Upper lobe of left lung (tissue), 6 donors: ENCODE results near the gene HPX. TPM values are rescaled to one million over a fixed set of nuclear protein-coding genes. Genes with fewer than 3 reads are reported as not detected.

ENCODE experiments used
- ATAC-seq, 2 donors: fragments of 200-7000 bp; cut with Tn5 transposase; one replicate each; pipeline ENCODE4 v1.9.1; 2022; ENCODE audit warnings: mild to moderate bottlenecking in 2 of 2, moderate library complexity in 2 of 2; ENCODE audit not compliant: low FRiP score in 2 of 2
- DNase-seq, 2 donors: peaks; one replicate each; pipeline ENCODE4 v3.0.0-alpha.2; 2019 to 2020
- H3K27ac ChIP-seq, 4 donors: fragments of 200-600 bp; sonication (generic); one replicate each; pipeline ENCODE4 v1.5.1; 2016 to 2019
- H3K27me3 ChIP-seq, 4 donors: fragments of 200-600 bp; sonication (generic); one replicate each; pipeline ENCODE4 v1.5.1; 2017 to 2019
- H3K36me3 ChIP-seq, 4 donors: fragments of 200-600 bp; sonication (generic); one replicate each; pipeline ENCODE4 v1.5.1; 2016 to 2019
- H3K4me1 ChIP-seq, 4 donors: fragments of 200-600 bp; sonication (generic); one replicate each; pipeline ENCODE4 v1.5.1; 2018 to 2019
- H3K4me3 ChIP-seq, 4 donors: fragments of 200-600 bp; sonication (generic); one replicate each; pipeline ENCODE4 v1.5.1; 2017 to 2019; ENCODE audit warnings: mild to moderate bottlenecking in 2 of 4, moderate library complexity in 1 of 4
- H3K9me3 ChIP-seq, 4 donors: fragments of 200-600 bp; sonication (generic); one replicate each; pipeline ENCODE4 v1.5.1; 2018 to 2019
- CTCF ChIP-seq, 6 experiments: fragments of 450-650 bp in 4 of 6; fragments of 200-600 bp in 2 of 6; sonication (generic) in 2 of 6; IDR thresholded peaks; one replicate each; pipeline ENCODE4 v1.5.1; 2016 to 2019; ENCODE audit warnings: antibody characterized with exemption in 6 of 6
- EP300 ChIP-seq, 4 donors: sonication (generic); formaldehyde crosslinking; IDR thresholded peaks; one replicate each; pipeline ENCODE4 v1.5.1; 2017; ENCODE audit warnings: antibody characterized with exemption in 4 of 4, control low read depth in 2 of 4
- POLR2A ChIP-seq, 4 donors: fragments of 450-650 bp; IDR thresholded peaks; one replicate each; pipeline ENCODE4 v1.5.1; 2016 to 2017; ENCODE audit warnings: antibody characterized with exemption in 4 of 4, mild to moderate bottlenecking in 2 of 4
- POLR2AphosphoS5 ChIP-seq, 2 donors: sonication (generic); formaldehyde crosslinking; IDR thresholded peaks; one replicate each; pipeline ENCODE4 v1.5.1; 2017; ENCODE audit warnings: antibody characterized with exemption in 2 of 2
- WGBS, 2 donors: methylation state at CpG; one replicate each; pipeline ENCODE4 v1.1.5; 2017 to 2018; 5-methylcytosine and 5-hydroxymethylcytosine counted together
- total RNA-seq, 6 donors: library from RNA; depleted of rRNA in 4 of 6; stranded (reverse); fragments of >200 nt in 4 of 6; gene quantifications; one replicate each; pipeline versions ENCODE4 v1.1.0 to v1.2.1, GENCODE V29; 2016 to 2021
- donor health status: DM: no; HTN: no; CAD: no; lungs with moderate emphysema.
- donor health status: DM: no; HTN: yes; CAD: no; lungs with severe emphysema.

The HPX gene
- total RNA-seq, 6 donors from 2014 or later = 0.67 to 3.6 (median 2.6) TPM

GRCh38 chr11:6474806-6475500 lies 34.2 kb upstream of the HPX start:
- no peak for TF ChIP-seq CTCF (IDR thresholded peaks at IDR 0.05)
- TF ChIP-seq POLR2A (IDR thresholded peaks at IDR 0.05) = no peak
- no peak for TF ChIP-seq EP300 (IDR thresholded peaks at IDR 0.05)
- TF ChIP-seq POLR2AphosphoS5 (IDR thresholded peaks at IDR 0.05) = no peak
- DNase-seq (no peak), ATAC-seq (no peak)
- no peak overlapping the region for H3K4me3 ChIP-seq
- 69 to 81% methylated on average over 3 of the region's 3 CpGs for whole genome bisulfite sequencing, 2 donors
- no peaks in the 10 kb centered on the region for H3K27me3 ChIP-seq
- H3K9me3 ChIP-seq = no peaks in the 10 kb centered on the region
- H3K36me3 ChIP-seq = peaks cover 0 to 33% (median 25%) of the 10 kb centered on the region in 4 donors
- peak overlapping the region; percentile 85 to 98 (median 93) for H3K27ac ChIP-seq
- peaks cover 16 to 37% (median 21%) of the 10 kb centered on the region in 4 donors for H3K4me1 ChIP-seq

GRCh38 chr11:6474413-6474792 lies 33.6 kb upstream of the HPX start:
- H3K36me3 ChIP-seq = peaks cover 0 to 30% (median 25%) of the 10 kb centered on the region in 4 donors
- no peaks in the 10 kb centered on the region for H3K27me3 ChIP-seq
- peaks cover 15 to 36% (median 21%) of the 10 kb centered on the region in 4 donors for H3K4me1 ChIP-seq
- peak overlapping the region; percentile 85 to 98 (median 93) for H3K27ac ChIP-seq
- no peak for ATAC-seq
- DNase-seq = no peak
- no peak for TF ChIP-seq EP300 (IDR thresholded peaks at IDR 0.05)
- no peak for TF ChIP-seq CTCF (IDR thresholded peaks at IDR 0.05)
- TF ChIP-seq POLR2AphosphoS5 (IDR thresholded peaks at IDR 0.05) = no peak
- no peak for TF ChIP-seq POLR2A (IDR thresholded peaks at IDR 0.05)
- H3K9me3 ChIP-seq = no peaks in the 10 kb centered on the region
- WGBS, 2 donors = 25 to 43% methylated on average over 4 to 7 of the region's 7 CpGs
- H3K4me3 ChIP-seq = peak overlapping the region; percentile 8 to 89 (median 68)

GRCh38 chr11:6473451-6474412 lies 32.9 kb upstream of the HPX start, which contains the start of gene TRIM3:
TRIM3 (minus strand) TSS chr11:6473941; CDS start chr11:6465695, 8,246 bp downstream.
- 0 to 9% methylated on average over 6 to 9 of the region's 87 CpGs for WGBS, 2 donors
- Histone ChIP-seq H3K27ac (peak within 1 kb of the TSS; percentile 85 to 98 (median 93)), H3K4me3 (peak within 1 kb of the TSS; percentile 55 to 89 (median 79)), H3K9me3 (no peaks in the 10 kb centered on the region), H3K27me3 (no peaks in the 10 kb centered on the region), H3K4me1 (peaks cover 22 to 43% (median 27%) of the 10 kb centered on the region in 4 donors), H3K36me3 (peaks cover 0 to 23% (median 21%) of the 10 kb centered on the region in 4 donors)
- ATAC-seq (peak; percentile 88 to 95), DNase-seq (peak; percentile 96 to 99)
- no peak for TF ChIP-seq EP300 (IDR thresholded peaks at IDR 0.05)
- TF ChIP-seq POLR2A (IDR thresholded peaks at IDR 0.05) = peak in 2 of 4 donors; percentile 87 to 90
- peak in 1 of 6 experiments; percentile 2 for TF ChIP-seq CTCF (IDR thresholded peaks at IDR 0.05)
- peak; percentile 16 to 64 for TF ChIP-seq POLR2AphosphoS5 (IDR thresholded peaks at IDR 0.05)

GRCh38 chr11:6472934-6473333 lies 32.1 kb upstream of the HPX start:
- ATAC-seq = no peak
- Histone ChIP-seq H3K4me3 (peak overlapping the region; percentile 55 to 89 (median 79)), H3K36me3 (peaks cover 0 to 15% (median 13%) of the 10 kb centered on the region in 4 donors), H3K4me1 (peaks cover 22 to 39% (median 30%) of the 10 kb centered on the region in 4 donors), H3K9me3 (no peaks in the 10 kb centered on the region), H3K27ac (peak overlapping the region in 3 of 4 donors; percentile 91 to 98 (median 95)), H3K27me3 (no peaks in the 10 kb centered on the region)
- TF ChIP-seq POLR2A (IDR thresholded peaks at IDR 0.05) = no peak
- TF ChIP-seq EP300 (IDR thresholded peaks at IDR 0.05) = no peak
- TF ChIP-seq POLR2AphosphoS5 (IDR thresholded peaks at IDR 0.05) = no peak
- TF ChIP-seq CTCF (IDR thresholded peaks at IDR 0.05) = no peak
- no peak for DNase-seq
- WGBS, 2 donors = 33 to 50% methylated on average over 1 of the region's 1 CpG
